SK-N-SH (cell line): Measurements from ENCODE around the gene UBXN6.

Experiments used
- CHD2 ChIP-seq: fragments of 150-350 bp; IDR thresholded peaks from 2 replicates; pipeline ENCODE4 v1.6.1; 2018; ENCODE audit warnings: low read length; ENCODE audit not compliant: partially characterized antibody
- CTCF ChIP-seq: fragments of 200-600 bp; sonication (generic); IDR thresholded peaks from 2 replicates; pipeline ENCODE4 v1.6.1; 2017; ENCODE audit warnings: antibody characterized with exemption, mild to moderate bottlenecking, moderate library complexity
- EP300 ChIP-seq, 2 experiments: IDR thresholded peaks; 2 replicates each; pipeline versions ENCODE4 v1.4.0 to v1.6.1; 2012; ENCODE audit warnings: borderline replicate concordance in 1 of 2, low read depth in 1 of 2, low read length in 1 of 2
- IRF3 ChIP-seq: fragments of 150-350 bp; IDR thresholded peaks from 2 replicates; pipeline ENCODE4 v1.6.1; 2016; ENCODE audit warnings: mild to moderate bottlenecking, low read depth, low read length
- MXI1 ChIP-seq: IDR thresholded peaks from 2 replicates; pipeline ENCODE4 v1.6.1; 2012; ENCODE audit warnings: mild to moderate bottlenecking, low read depth, low read length, improper control_type of control experiment
- SMC3 ChIP-seq: IDR thresholded peaks from 2 replicates; pipeline ENCODE4 v1.6.1; 2012; ENCODE audit warnings: low read depth, low read length, improper control_type of control experiment
- TEAD4 ChIP-seq: IDR thresholded peaks from 2 replicates; pipeline ENCODE4 v1.4.0; 2012; ENCODE audit warnings: mild to moderate bottlenecking, borderline replicate concordance; ENCODE audit not compliant: insufficient read depth

- no peak for TF ChIP-seq CHD2
- TF ChIP-seq MXI1 = no peak
- no peak for TF ChIP-seq CTCF
- TF ChIP-seq EP300 (IDR thresholded peaks at IDR 0.05; ENCODE audit: borderline replicate concordance in 1 of 2, low read depth in 1 of 2, low read length in 1 of 2) = no peak
- TF ChIP-seq TEAD4 = no peak
- TF ChIP-seq IRF3 = no peak
- TF ChIP-seq SMC3 = no peak
Observed at GRCh38 chr19:4425537-4425936, 32.1 kb downstream of the UBXN6 start.
